ENCODE measurements around the gene GPR137B.

- TF ChIP-seq, protein P1, sequence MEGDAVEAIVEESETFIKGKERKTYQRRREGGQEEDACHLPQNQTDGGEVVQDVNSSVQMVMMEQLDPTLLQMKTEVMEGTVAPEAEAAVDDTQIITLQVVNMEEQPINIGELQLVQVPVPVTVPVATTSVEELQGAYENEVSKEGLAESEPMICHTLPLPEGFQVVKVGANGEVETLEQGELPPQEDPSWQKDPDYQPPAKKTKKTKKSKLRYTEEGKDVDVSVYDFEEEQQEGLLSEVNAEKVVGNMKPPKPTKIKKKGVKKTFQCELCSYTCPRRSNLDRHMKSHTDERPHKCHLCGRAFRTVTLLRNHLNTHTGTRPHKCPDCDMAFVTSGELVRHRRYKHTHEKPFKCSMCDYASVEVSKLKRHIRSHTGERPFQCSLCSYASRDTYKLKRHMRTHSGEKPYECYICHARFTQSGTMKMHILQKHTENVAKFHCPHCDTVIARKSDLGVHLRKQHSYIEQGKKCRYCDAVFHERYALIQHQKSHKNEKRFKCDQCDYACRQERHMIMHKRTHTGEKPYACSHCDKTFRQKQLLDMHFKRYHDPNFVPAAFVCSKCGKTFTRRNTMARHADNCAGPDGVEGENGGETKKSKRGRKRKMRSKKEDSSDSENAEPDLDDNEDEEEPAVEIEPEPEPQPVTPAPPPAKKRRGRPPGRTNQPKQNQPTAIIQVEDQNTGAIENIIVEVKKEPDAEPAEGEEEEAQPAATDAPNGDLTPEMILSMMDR (IDR thresholded peaks at IDR 0.05): no peak
- TF ChIP-seq ZFX (IDR thresholded peaks at IDR 0.05; ENCODE audit: borderline replicate concordance): no peak
Measured at GRCh38 chr1:236147068-236147467, 4.7 kb downstream of the GPR137B start.
